CD4-positive, alpha-beta T cell treated with Interleukin-17A for 1 hour (primary cell): Measurements from ENCODE around the gene HIF3A.
"Not testable (repeated sequence)": the region's sequence is repeated elsewhere in the genome, so short reads cannot be mapped to it uniquely, and the experiment has no call there.

Experiments
- DNase-seq: peaks from one replicate; pipeline ENCODE4 v3.0.0-alpha.2; 2020

HIF3A gene

GRCh38 chr19:46365561-46365960 lies 68.7 kb downstream of the HIF3A start:
- DNase-seq, result no peak

GRCh38 chr19:46366620-46367292 lies 69.9 kb downstream of the HIF3A start:
- no peak for DNase-seq

GRCh38 chr19:46367426-46367825 lies 70.6 kb downstream of the HIF3A start:
- no peak for DNase-seq

- no peak for DNase-seq
These were observed 71.3 kb downstream of the HIF3A start for GRCh38 chr19:46368116-46368515.

- no peak for DNase-seq
These were observed 73.0 kb downstream of the HIF3A start for GRCh38 chr19:46369817-46370216.

GRCh38 chr19:46371371-46371901 lies 74.6 kb downstream of the HIF3A start:
- DNase-seq, result no peak

- no peak for DNase-seq
These were observed 76.2 kb downstream of the HIF3A start for GRCh38 chr19:46372901-46373490.

GRCh38 chr19:46373491-46374359 lies 76.9 kb downstream of the HIF3A start:
- DNase-seq, result no peak

GRCh38 chr19:46374536-46375475 lies 78.0 kb downstream of the HIF3A start:
- no peak for DNase-seq

GRCh38 chr19:46375476-46376067 lies 78.7 kb downstream of the HIF3A start:
- not testable (repeated sequence) for DNase-seq

- no peak for DNase-seq
These were observed 79.7 kb downstream of the HIF3A start for GRCh38 chr19:46376241-46377153.

GRCh38 chr19:46378268-46378667 lies 81.4 kb downstream of the HIF3A start:
- DNase-seq, result no peak

GRCh38 chr19:46380690-46381089 lies 83.8 kb downstream of the HIF3A start:
- no peak for DNase-seq

- DNase-seq, result no peak
These were observed 84.5 kb downstream of the HIF3A start for GRCh38 chr19:46381346-46381745.

GRCh38 chr19:46381756-46382345 lies 85.0 kb downstream of the HIF3A start:
- no peak for DNase-seq

- no peak for DNase-seq
These were observed 86.5 kb downstream of the HIF3A start for GRCh38 chr19:46383171-46383815.

- no peak for DNase-seq
These were observed 87.0 kb downstream of the HIF3A start for GRCh38 chr19:46383846-46384245.

GRCh38 chr19:46384396-46384795 lies 87.6 kb downstream of the HIF3A start:
- no peak for DNase-seq

- DNase-seq, result no peak
These were observed 88.8 kb downstream of the HIF3A start for GRCh38 chr19:46385636-46386035.

GRCh38 chr19:46386151-46386550 lies 89.3 kb downstream of the HIF3A start:
- DNase-seq, result no peak
